Endothelial cell (in vitro differentiated cells): ENCODE data around the gene C9orf78. TPM values are rescaled to one million over a fixed set of nuclear protein-coding genes. Genes with fewer than 3 reads are reported as not detected.

Experiments used
- DNase-seq: peaks from one replicate; pipeline ENCODE4 v3.0.0; 2021; ENCODE audit warnings: low spot score
- H3K27ac Mint-ChIP-seq: one replicate; pipeline ENCODE4 v1.8.0; 2021; ENCODE audit warnings: mixed read lengths, inconsistent platforms; ENCODE audit not compliant: unreplicated experiment
- H3K27me3 Mint-ChIP-seq: one replicate; pipeline ENCODE4 v1.8.0; 2021; ENCODE audit warnings: mild to moderate bottlenecking, moderate library complexity, mixed read lengths, inconsistent platforms; ENCODE audit not compliant: unreplicated experiment
- H3K36me3 Mint-ChIP-seq: one replicate; pipeline ENCODE4 v1.8.0; 2021; ENCODE audit warnings: mild to moderate bottlenecking, low read depth, mixed read lengths, inconsistent platforms; ENCODE audit not compliant: unreplicated experiment
- H3K4me1 Mint-ChIP-seq: one replicate; pipeline ENCODE4 v1.8.0; 2021; ENCODE audit warnings: mild to moderate bottlenecking, mixed read lengths, inconsistent platforms; ENCODE audit not compliant: unreplicated experiment
- H3K4me3 Mint-ChIP-seq: one replicate; pipeline ENCODE4 v1.8.0; 2021; ENCODE audit warnings: mild to moderate bottlenecking, mixed read lengths, inconsistent platforms; ENCODE audit not compliant: unreplicated experiment
- H3K9me3 Mint-ChIP-seq: one replicate; pipeline ENCODE4 v1.8.0; 2021; ENCODE audit warnings: mixed read lengths, inconsistent platforms; ENCODE audit not compliant: unreplicated experiment
- total RNA-seq: library from RNA; stranded (reverse); fragmentation: NEBNext Ultra II Directional; extraction: Animal tissue kit (Norgen Biotek cat#: 25700); gene quantifications from one replicate; pipeline ENCODE4 v1.2.1, GENCODE V29; 2021; ENCODE audit not compliant: unreplicated experiment
- TF ChIP-seq, protein P1 (sequence below): fragments of 200-600 bp; sonication (generic); IDR thresholded peaks from one replicate; pipeline ENCODE4 v1.5.0; 2021; ENCODE audit warnings: antibody characterized with exemption; ENCODE audit not compliant: unreplicated experiment

Gene C9orf78
- total RNA-seq, 1 donor from 2014 or later = 29.1 TPM

- H3K4me3 Mint-ChIP-seq = no peak overlapping the region
- no peaks in the 10 kb centered on the region for H3K9me3 Mint-ChIP-seq
Observed at GRCh38 chr9:129879991-129880653, 45.0 kb upstream of the C9orf78 start.

DNA sequence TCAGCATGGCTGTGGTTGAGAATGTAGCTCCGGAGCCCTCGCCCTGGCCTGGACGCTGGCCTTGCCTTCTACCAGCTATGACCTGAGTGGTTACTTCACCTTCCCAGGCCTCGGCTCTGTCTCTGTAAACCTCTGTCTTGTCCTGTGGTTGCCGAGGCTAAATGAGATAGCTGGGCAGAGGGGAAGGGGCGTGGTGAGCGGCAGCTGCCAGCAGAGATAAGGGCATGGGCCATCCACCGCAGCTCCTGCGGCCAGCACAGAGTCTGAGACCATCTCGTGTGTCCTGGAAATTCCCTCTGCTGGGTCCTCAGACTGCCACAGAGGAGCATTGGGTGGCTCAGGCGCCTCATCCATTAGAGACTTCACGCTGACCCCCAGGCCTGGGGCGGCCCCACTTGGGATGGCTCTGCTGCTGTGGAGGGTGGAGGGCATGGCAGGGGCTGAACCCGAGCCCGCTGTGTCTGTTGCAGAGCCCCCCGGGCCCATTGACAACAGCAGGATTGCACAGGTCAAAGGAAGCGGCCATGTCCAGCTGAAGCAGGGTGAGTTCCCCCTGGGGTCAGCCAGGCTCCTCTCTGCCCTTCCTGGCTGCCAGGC, 44.1 kb upstream of the C9orf78 start:
- Mint-ChIP-seq H3K9me3 (no peaks in the 10 kb centered on the region), H3K27ac (no peak overlapping the region), H3K4me1 (peaks cover 3% of the 10 kb centered on the region), H3K4me3 (no peak overlapping the region), H3K36me3 (peaks cover 11% of the 10 kb centered on the region), H3K27me3 (peaks cover 10% of the 10 kb centered on the region)
- DNase-seq = no peak
- TF ChIP-seq, protein P1, sequence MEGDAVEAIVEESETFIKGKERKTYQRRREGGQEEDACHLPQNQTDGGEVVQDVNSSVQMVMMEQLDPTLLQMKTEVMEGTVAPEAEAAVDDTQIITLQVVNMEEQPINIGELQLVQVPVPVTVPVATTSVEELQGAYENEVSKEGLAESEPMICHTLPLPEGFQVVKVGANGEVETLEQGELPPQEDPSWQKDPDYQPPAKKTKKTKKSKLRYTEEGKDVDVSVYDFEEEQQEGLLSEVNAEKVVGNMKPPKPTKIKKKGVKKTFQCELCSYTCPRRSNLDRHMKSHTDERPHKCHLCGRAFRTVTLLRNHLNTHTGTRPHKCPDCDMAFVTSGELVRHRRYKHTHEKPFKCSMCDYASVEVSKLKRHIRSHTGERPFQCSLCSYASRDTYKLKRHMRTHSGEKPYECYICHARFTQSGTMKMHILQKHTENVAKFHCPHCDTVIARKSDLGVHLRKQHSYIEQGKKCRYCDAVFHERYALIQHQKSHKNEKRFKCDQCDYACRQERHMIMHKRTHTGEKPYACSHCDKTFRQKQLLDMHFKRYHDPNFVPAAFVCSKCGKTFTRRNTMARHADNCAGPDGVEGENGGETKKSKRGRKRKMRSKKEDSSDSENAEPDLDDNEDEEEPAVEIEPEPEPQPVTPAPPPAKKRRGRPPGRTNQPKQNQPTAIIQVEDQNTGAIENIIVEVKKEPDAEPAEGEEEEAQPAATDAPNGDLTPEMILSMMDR = no peak

More at GRCh38 chr9:129879991-129880653, 45.0 kb upstream of the C9orf78 start:
- TF ChIP-seq, protein P1 = no peak
- Mint-ChIP-seq H3K27me3 (peaks cover 13% of the 10 kb centered on the region), H3K36me3 (peaks cover 4% of the 10 kb centered on the region), H3K4me1 (peaks cover 12% of the 10 kb centered on the region), H3K27ac (no peak overlapping the region)
- DNase-seq = no peak

- TF ChIP-seq, protein P1 = no peak
- Mint-ChIP-seq H3K27ac (no peak overlapping the region), H3K9me3 (no peaks in the 10 kb centered on the region), H3K27me3 (peaks cover 10% of the 10 kb centered on the region), H3K36me3 (peaks cover 11% of the 10 kb centered on the region), H3K4me1 (no peaks in the 10 kb centered on the region), H3K4me3 (peak overlapping the region; percentile 44)
- no peak for DNase-seq
Observed at GRCh38 chr9:129878291-129878690, 43.2 kb upstream of the C9orf78 start.

DNA sequence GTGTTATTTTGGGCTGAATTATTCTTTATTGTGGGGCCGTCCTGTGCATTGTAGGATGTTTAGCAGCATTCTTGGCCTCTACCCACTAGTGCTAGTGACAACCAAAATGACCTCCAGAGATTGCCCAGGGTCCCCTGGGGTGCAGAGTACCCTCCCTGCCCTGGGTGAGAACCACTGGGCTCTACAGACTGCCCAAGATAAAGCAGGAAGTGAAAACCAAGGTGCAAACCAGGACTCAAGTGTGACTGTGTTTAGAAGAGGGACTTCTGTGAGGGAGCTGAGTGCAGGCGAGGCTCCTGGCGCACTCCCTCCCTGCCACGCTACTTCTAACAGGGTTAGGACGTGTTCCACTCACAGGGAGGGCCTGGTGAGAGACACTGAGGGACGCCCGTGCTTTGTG, 41.7 kb upstream of the C9orf78 start:
- H3K27ac Mint-ChIP-seq = no peak overlapping the region
- DNase-seq = no peak
- peaks cover 6% of the 10 kb centered on the region for H3K36me3 Mint-ChIP-seq
- H3K4me1 Mint-ChIP-seq = no peaks in the 10 kb centered on the region
- TF ChIP-seq, protein P1 = no peak
- no peaks in the 10 kb centered on the region for H3K9me3 Mint-ChIP-seq
- peaks cover 10% of the 10 kb centered on the region for H3K27me3 Mint-ChIP-seq
- no peak overlapping the region for H3K4me3 Mint-ChIP-seq
